ENCODE results near the gene GALR2.

The GALR2 gene

DNA sequence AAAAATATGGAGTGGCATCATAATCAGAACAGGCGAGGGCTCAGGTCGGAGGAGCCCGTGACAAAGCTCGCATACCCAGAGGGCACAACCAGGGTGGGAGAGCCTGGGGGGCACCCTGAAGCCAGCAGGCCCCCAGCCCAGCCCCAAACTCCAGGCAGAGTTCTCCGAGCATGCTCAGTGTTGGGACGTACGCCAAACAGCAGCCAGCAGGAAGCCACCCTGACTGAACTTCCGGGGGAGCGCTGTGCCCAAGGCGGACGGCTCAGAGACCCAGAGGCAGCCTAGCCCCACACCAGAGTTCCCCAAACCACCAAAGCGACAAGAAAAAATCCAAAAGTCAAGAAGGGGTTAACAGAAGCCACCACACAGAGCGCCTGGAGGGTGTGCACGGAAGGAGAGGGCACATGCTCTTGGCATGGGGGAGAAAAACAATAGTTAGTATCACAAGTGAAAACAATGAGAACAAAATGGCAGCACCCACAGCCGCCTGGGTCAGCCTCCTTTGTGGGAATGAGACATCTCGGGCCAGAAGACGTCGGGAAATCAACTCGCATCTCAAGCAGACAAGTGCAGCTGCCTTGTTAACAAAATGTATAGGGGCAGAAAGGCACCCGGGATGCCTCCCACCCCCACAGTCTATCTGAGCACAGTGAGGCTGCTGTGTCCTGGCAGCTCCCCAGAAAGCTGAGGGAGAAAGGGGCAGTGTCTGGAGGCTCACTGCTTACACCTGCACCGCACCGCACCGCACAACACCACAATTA, 17.1 kb downstream of the GALR2 start:
- H3K27me3 ChIP-seq (replicated peaks; ENCODE audit: control insufficient read depth, insufficient read depth, low read length): no peaks in the 10 kb centered on the region
- H3K4me3 ChIP-seq (replicated peaks; ENCODE audit: low read depth, low read length): no peak overlapping the region
- TF ChIP-seq, protein P1, sequence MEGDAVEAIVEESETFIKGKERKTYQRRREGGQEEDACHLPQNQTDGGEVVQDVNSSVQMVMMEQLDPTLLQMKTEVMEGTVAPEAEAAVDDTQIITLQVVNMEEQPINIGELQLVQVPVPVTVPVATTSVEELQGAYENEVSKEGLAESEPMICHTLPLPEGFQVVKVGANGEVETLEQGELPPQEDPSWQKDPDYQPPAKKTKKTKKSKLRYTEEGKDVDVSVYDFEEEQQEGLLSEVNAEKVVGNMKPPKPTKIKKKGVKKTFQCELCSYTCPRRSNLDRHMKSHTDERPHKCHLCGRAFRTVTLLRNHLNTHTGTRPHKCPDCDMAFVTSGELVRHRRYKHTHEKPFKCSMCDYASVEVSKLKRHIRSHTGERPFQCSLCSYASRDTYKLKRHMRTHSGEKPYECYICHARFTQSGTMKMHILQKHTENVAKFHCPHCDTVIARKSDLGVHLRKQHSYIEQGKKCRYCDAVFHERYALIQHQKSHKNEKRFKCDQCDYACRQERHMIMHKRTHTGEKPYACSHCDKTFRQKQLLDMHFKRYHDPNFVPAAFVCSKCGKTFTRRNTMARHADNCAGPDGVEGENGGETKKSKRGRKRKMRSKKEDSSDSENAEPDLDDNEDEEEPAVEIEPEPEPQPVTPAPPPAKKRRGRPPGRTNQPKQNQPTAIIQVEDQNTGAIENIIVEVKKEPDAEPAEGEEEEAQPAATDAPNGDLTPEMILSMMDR (IDR thresholded peaks at IDR 0.05; ENCODE audit: insufficient read depth, low read length, poor library complexity, severe bottlenecking): no peak
- no peak for DNase-seq (ENCODE audit: extremely low read depth, insufficient read length)
- peaks cover 50% of the 10 kb centered on the region for H3K36me3 ChIP-seq (ENCODE audit: control insufficient read depth, insufficient read depth, low read length)

DNA sequence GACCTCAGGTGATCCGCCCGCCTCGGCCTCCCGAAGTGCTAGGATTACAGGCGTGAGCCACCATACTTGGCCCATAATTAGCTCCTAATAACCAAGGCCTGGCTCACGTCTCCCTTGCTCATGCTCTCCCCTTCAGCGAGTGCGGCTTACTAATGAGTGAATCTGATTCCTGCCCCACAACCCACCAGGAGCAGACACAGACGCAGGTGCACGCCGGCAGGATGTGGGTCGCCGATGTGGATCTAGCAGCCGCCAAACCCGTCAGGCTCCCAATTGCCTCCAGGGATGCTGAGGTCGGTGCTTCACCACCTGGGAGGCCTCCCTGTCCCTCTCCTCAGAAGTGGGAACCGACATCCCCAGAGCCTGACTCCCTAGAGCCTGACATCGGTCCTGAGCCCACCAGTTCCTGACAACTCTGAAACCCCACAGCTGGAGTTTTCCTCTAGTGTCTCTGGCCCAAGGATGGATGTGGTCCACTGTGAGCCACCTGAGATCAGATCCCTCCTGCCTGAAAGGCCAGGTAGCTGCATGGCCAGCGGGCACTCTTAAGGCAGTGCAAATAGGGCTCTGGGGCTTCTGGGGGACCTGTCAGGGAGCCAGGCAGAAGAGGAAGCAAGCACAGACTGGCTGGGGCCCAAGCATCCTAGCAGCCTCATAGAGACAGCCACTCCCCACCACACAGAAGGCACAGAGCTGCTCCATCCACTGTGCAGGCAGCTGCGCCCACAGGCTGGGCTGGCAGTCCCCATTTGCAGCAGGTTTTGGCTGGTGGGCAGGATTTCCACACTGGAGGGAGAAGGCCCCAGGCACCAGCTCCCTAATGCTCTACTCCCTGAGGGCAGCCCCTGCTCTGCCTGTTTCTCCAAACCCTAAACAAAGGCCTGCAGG, 18.2 kb downstream of the GALR2 start:
- Histone ChIP-seq H3K36me3 (ENCODE audit: control insufficient read depth, insufficient read depth, low read length) (peaks cover 47% of the 10 kb centered on the region), H3K27me3 (replicated peaks; ENCODE audit: control insufficient read depth, insufficient read depth, low read length) (no peaks in the 10 kb centered on the region), H3K4me3 (replicated peaks; ENCODE audit: low read depth, low read length) (no peak overlapping the region)
- TF ChIP-seq, protein P1 (IDR thresholded peaks at IDR 0.05; ENCODE audit: insufficient read depth, low read length, poor library complexity, severe bottlenecking): no peak
- DNase-seq (ENCODE audit: extremely low read depth, insufficient read length): no peak

DNA sequence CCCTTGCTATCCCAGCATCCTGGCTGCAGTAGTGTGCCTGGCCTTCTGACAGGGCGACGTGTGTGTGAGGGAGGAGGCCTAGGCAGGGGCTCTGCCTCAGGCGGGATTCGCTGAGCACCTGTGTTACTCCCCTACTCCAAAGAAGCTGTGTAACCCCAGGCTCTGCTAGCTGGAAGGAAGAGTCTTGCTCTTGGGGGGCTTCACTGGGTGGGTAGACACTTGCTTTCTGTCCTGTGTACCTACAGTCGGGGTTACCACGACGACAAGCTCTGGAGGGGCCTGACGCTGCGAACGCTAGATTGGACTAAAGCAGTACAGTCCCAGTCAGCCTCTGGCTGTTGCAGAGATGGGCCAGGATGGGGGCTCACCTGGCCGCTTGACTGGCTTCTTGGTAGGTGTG, 19.5 kb downstream of the GALR2 start:
- TF ChIP-seq, protein P1 (IDR thresholded peaks at IDR 0.05; ENCODE audit: insufficient read depth, low read length, poor library complexity, severe bottlenecking): no peak
- DNase-seq (ENCODE audit: extremely low read depth, insufficient read length): no peak
- no peaks in the 10 kb centered on the region for H3K27me3 ChIP-seq (replicated peaks; ENCODE audit: control insufficient read depth, insufficient read depth, low read length)
- H3K4me3 ChIP-seq (replicated peaks; ENCODE audit: low read depth, low read length): no peak overlapping the region
- peaks cover 38% of the 10 kb centered on the region for H3K36me3 ChIP-seq (ENCODE audit: control insufficient read depth, insufficient read depth, low read length)

DNA sequence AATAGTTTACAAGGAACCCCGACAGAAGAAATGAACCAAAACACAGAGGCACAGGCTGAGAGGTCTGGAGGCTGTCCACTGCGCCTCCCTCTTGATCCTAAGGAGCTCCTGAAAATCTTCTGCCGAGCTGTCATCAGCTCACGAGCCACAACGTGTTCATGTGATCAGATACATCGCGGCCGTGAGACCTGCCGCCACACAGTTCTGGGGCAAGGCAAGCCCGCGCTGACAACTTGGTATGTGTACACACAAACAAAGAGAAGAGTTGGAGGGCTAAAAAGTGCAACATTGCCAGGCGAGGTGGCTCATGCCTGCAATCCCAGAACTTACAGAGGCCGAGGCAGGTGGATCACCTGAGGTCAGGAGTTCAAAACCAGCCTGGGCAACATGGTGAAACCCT, 21.4 kb downstream of the GALR2 start:
- no peak for DNase-seq (ENCODE audit: extremely low read depth, insufficient read length)
- Histone ChIP-seq H3K4me3 (replicated peaks; ENCODE audit: low read depth, low read length) (no peak overlapping the region), H3K27me3 (replicated peaks; ENCODE audit: control insufficient read depth, insufficient read depth, low read length) (no peaks in the 10 kb centered on the region), H3K36me3 (ENCODE audit: control insufficient read depth, insufficient read depth, low read length) (peaks cover 31% of the 10 kb centered on the region)
- TF ChIP-seq, protein P1 (IDR thresholded peaks at IDR 0.05; ENCODE audit: insufficient read depth, low read length, poor library complexity, severe bottlenecking): no peak

DNA sequence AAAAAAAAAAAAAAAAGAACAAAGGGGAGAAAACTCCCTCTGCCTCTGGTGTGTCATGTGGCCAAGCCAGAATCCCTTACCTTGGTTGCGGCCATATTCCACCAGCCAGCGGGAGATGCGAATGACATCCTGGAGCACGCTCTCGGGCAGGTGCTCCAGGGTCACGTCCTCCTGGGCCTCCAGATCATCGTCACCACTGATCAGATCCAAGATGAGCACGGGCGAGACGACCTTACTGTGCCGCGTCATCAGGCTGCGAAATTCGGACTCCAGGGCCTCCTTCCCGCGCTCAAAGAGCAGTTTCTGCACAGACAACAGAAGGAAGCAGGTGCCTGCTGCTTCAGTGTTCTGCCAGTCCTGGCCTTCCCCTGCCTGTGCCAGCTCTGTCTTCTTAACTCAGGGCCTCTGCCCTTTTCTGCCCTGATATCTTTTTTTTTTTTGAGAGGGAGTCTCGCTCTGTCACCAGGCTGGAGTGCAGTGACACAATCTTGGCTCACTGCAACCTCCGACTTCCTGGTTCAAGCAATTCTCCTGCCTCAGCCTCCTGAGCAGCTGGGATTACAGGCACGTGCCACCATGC, 23.2 kb downstream of the GALR2 start:
- peaks cover 32% of the 10 kb centered on the region for H3K36me3 ChIP-seq (ENCODE audit: control insufficient read depth, insufficient read depth, low read length)
- no peak for DNase-seq (ENCODE audit: extremely low read depth, insufficient read length)
- H3K27me3 ChIP-seq (replicated peaks; ENCODE audit: control insufficient read depth, insufficient read depth, low read length): no peaks in the 10 kb centered on the region
- TF ChIP-seq, protein P1 (IDR thresholded peaks at IDR 0.05; ENCODE audit: insufficient read depth, low read length, poor library complexity, severe bottlenecking): no peak
- H3K4me3 ChIP-seq (replicated peaks; ENCODE audit: low read depth, low read length): no peak overlapping the region
